HT1080 (cell line): ENCODE results near the gene DIMT1. TPM values are rescaled to one million over a fixed set of nuclear protein-coding genes. Genes with fewer than 3 reads are reported as not detected.

Experiments
- DNase-seq: peaks from one replicate; pipeline ENCODE4 v3.0.0-alpha.2; 2015; ENCODE audit warnings: low read depth
- small RNA-seq: library from RNA; depleted of rRNA; stranded (forward); fragments of <200 nt; gene quantifications from one replicate; pipeline ENCODE3, GENCODE V24; 2014
- total RNA-seq: library from RNA; depleted of rRNA; stranded (reverse); fragments of >200 nt; shearing (Covaris generic); gene quantifications from 2 replicates; pipeline ENCODE4 v1.2.3, GENCODE V29; 2014; rRNA removed

Gene DIMT1
- total RNA-seq, 1 experiment from 2014 or later, result 116 TPM

GRCh38 chr5:62372600-62372999, 31.1 kb downstream of the DIMT1 start:
- DNase-seq, result no peak

- no peak for DNase-seq
Measured at GRCh38 chr5:62371409-62371808, 32.3 kb downstream of the DIMT1 start.

GRCh38 chr5:62369039-62369438, 34.7 kb downstream of the DIMT1 start:
- no peak for DNase-seq

- no peak for DNase-seq
Measured at GRCh38 chr5:62362701-62363100, 41.0 kb downstream of the DIMT1 start.

- peak; percentile 26 for DNase-seq
Measured at GRCh38 chr5:62354028-62354874, 49.5 kb downstream of the DIMT1 start.

- DNase-seq, result no peak
Measured at GRCh38 chr5:62348723-62349481, 54.8 kb downstream of the DIMT1 start.

- no peak for DNase-seq
Measured at GRCh38 chr5:62347928-62348327, 55.8 kb downstream of the DIMT1 start.

- no peak for DNase-seq
Measured at GRCh38 chr5:62346748-62347147, 57.0 kb downstream of the DIMT1 start.

GRCh38 chr5:62343428-62343827, 60.3 kb downstream of the DIMT1 start:
- no peak for DNase-seq

- DNase-seq, result no peak
Measured at GRCh38 chr5:62342476-62342837, 61.2 kb downstream of the DIMT1 start.

- DNase-seq, result no peak
Measured at GRCh38 chr5:62341783-62342475, 61.8 kb downstream of the DIMT1 start.

GRCh38 chr5:62340979-62341378, 62.7 kb downstream of the DIMT1 start:
- DNase-seq, result no peak

GRCh38 chr5:62340392-62340791, 63.3 kb downstream of the DIMT1 start:
- DNase-seq, result no peak

Small RNAs within 50 kb of the gene (small RNA-seq; reads per million reads assigned to genes)
- gene RNU6-661P, result not detected

Other genes starting within 250 kb of the DIMT1 start
- gene KIF2A, start 97.7 kb downstream of the DIMT1 start, total RNA-seq, result 35.6 and 51.3 TPM in 2 replicates
- 23.4 and 24.7 TPM in 2 replicates for gene IPO11, start 8.9 kb upstream of the DIMT1 start, total RNA-seq
- gene LRRC70, start 174.9 kb upstream of the DIMT1 start, total RNA-seq, result 0.13 and 0.27 TPM in 2 replicates